NCI-H2227 treated with DMSO at 0.1 percent for 48 hours (cell line): ENCODE measurements around the gene SFTPA1.
"Not testable (repeated sequence)": the region's sequence is repeated elsewhere in the genome, so short reads cannot be mapped to it uniquely, and the experiment has no call there.

ENCODE experiments used
- DNase-seq: peaks from one replicate; lab custom pipeline; 2025; lab: John Stamatoyannopoulos, UW

The SFTPA1 gene

GRCh38 chr10:79611193-79611976, 646 bp downstream of the SFTPA1 start:
- DNase-seq = not testable (repeated sequence)

- DNase-seq = no peak
These were observed 4.8 kb downstream of the SFTPA1 start for GRCh38 chr10:79615577-79615976.

GRCh38 chr10:79616164-79616563, 5.4 kb downstream of the SFTPA1 start:
- DNase-seq = no peak

GRCh38 chr10:79623663-79624062, 12.9 kb downstream of the SFTPA1 start:
- DNase-seq = not testable (repeated sequence)

GRCh38 chr10:79627075-79627474, 16.3 kb downstream of the SFTPA1 start:
- DNase-seq = no peak

- DNase-seq = no peak
These were observed 17.3 kb downstream of the SFTPA1 start for GRCh38 chr10:79628083-79628482.

GRCh38 chr10:79628988-79629954, 18.5 kb downstream of the SFTPA1 start:
- no peak for DNase-seq

GRCh38 chr10:79629955-79630327, 19.2 kb downstream of the SFTPA1 start:
- no peak for DNase-seq

GRCh38 chr10:79636654-79637199, 26.0 kb downstream of the SFTPA1 start:
- DNase-seq = not testable (repeated sequence)

GRCh38 chr10:79638318-79638717, 27.6 kb downstream of the SFTPA1 start:
- no peak for DNase-seq

- DNase-seq = not testable (repeated sequence)
These were observed 42.0 kb downstream of the SFTPA1 start for GRCh38 chr10:79652695-79653094.

GRCh38 chr10:79663287-79663686, 52.5 kb downstream of the SFTPA1 start:
- not testable (repeated sequence) for DNase-seq

GRCh38 chr10:79664686-79665085, 53.9 kb downstream of the SFTPA1 start:
- DNase-seq = not testable (repeated sequence)
